ENCODE measurements around the gene ICOSLG.
"Not testable (repeated sequence)": the region's sequence is repeated elsewhere in the genome, so short reads cannot be mapped to it uniquely, and the experiment has no call there.

ICOSLG gene

DNA sequence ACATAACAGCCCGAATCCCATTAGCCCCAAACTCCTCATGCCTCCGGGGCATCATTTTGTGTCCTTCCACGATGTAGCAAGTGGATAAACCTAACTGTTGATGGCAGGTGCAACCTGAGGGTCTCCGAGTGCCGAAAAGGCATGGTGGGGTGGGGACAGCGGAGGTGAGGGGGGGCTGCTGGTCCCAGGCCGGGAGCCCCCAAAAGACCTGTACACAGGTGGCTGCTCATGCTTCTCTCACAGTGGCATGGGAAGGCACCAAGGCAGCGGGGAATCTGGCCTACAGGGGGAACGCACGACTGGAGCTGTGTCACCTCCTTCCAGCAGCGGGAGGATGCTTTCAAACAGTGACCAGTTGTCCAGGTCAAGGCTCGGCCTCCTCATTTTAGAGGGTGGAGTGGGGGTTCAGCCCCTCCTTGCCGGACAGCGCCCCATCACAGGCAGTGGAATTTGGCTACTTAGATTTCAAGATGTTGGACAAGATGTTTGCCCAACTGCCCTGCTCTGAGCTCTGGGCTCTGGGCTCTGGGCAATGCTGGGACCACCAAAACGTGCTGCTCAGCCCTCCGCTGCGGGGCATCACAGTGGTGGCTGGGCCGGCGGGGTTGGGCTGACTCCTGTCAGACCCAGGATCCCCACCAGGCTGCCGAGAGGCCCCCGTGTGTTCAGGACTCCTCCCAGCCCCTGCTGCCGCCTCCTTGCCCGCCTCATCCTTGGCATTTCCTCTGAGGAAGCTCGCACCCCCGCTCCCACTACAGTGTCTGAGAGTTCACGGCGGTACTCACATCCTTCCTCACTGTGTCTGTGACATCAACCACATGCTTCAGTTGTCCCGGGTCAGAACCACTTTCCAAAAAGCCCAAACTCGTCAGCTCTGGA lies 13.3 kb upstream of the ICOSLG start:
- WGBS, 2 experiments: 91% methylated on average over 29 of the region's 29 CpGs
- H3K4me1 ChIP-seq (ENCODE audit: control insufficient read depth, insufficient read depth, low read length): no peaks in the 10 kb centered on the region
- H3K9me3 ChIP-seq (ENCODE audit: control insufficient read depth, low read length): no peaks in the 10 kb centered on the region
- H3K36me3 ChIP-seq (ENCODE audit: control insufficient read depth, insufficient read depth, low read length): no peaks in the 10 kb centered on the region
- no peak overlapping the region for H3K4me3 ChIP-seq (ENCODE audit: insufficient read depth, low read depth, low read length)
- no peak overlapping the region for H3K27ac ChIP-seq (ENCODE audit: insufficient read depth, low read depth, low read length, poor library complexity, severe bottlenecking)
- H3K27me3 ChIP-seq (ENCODE audit: control insufficient read depth, insufficient read depth, low read length, poor library complexity, severe bottlenecking): no peaks in the 10 kb centered on the region

GRCh38 chr21:44249204-44250037 lies 8.7 kb upstream of the ICOSLG start:
- not testable (repeated sequence) for H3K27me3 ChIP-seq (ENCODE audit: control insufficient read depth, insufficient read depth, low read length, poor library complexity, severe bottlenecking); H3K4me3 ChIP-seq (ENCODE audit: insufficient read depth, low read depth, low read length); H3K36me3 ChIP-seq (ENCODE audit: control insufficient read depth, insufficient read depth, low read length); H3K4me1 ChIP-seq (ENCODE audit: control insufficient read depth, insufficient read depth, low read length); H3K27ac ChIP-seq (ENCODE audit: insufficient read depth, low read depth, low read length, poor library complexity, severe bottlenecking); H3K9me3 ChIP-seq (ENCODE audit: control insufficient read depth, low read length)
- no CpG with 5 or more reads among the region's 33 CpGs for WGBS, 2 experiments

DNA sequence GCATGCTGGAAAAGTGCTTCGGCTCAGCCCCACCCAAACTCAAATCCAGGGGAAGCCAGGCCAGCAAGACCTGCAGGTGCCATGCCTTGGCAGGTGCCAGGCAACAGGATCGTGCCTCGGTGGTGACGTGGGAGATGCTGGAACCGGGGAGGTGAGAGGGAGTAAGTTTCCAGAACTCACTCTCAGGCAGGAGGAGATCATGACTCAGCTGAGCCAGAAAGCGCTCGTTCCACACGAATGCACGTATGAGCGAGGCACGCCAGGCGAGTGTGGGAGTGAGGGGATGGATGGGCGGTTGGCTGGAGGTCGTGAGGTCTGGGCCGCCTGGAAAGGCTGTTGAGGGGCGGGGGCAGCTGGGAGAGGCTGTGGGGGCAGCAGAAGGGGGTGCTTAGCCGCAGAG lies 7.2 kb upstream of the ICOSLG start:
- H3K9me3 ChIP-seq (ENCODE audit: control insufficient read depth, low read length); H3K4me3 ChIP-seq (ENCODE audit: insufficient read depth, low read depth, low read length); H3K27me3 ChIP-seq (ENCODE audit: control insufficient read depth, insufficient read depth, low read length, poor library complexity, severe bottlenecking); H3K27ac ChIP-seq (ENCODE audit: insufficient read depth, low read depth, low read length, poor library complexity, severe bottlenecking); H3K36me3 ChIP-seq (ENCODE audit: control insufficient read depth, insufficient read depth, low read length); H3K4me1 ChIP-seq (ENCODE audit: control insufficient read depth, insufficient read depth, low read length): not testable (repeated sequence)
- no CpG with 5 or more reads among the region's 17 CpGs for WGBS, 2 experiments

- H3K27me3 ChIP-seq (ENCODE audit: control insufficient read depth, insufficient read depth, low read length, poor library complexity, severe bottlenecking); H3K4me1 ChIP-seq (ENCODE audit: control insufficient read depth, insufficient read depth, low read length); H3K9me3 ChIP-seq (ENCODE audit: control insufficient read depth, low read length); H3K27ac ChIP-seq (ENCODE audit: insufficient read depth, low read depth, low read length, poor library complexity, severe bottlenecking); H3K4me3 ChIP-seq (ENCODE audit: insufficient read depth, low read depth, low read length); H3K36me3 ChIP-seq (ENCODE audit: control insufficient read depth, insufficient read depth, low read length): not testable (repeated sequence)
- WGBS, 2 experiments: no CpG with 5 or more reads among the region's 15 CpGs
Observed at GRCh38 chr21:44243980-44244379, 3.2 kb upstream of the ICOSLG start.

GRCh38 chr21:44241281-44241680 lies 538 bp upstream of the ICOSLG start:
- not testable (repeated sequence) for H3K4me1 ChIP-seq (ENCODE audit: control insufficient read depth, insufficient read depth, low read length); H3K27me3 ChIP-seq (ENCODE audit: control insufficient read depth, insufficient read depth, low read length, poor library complexity, severe bottlenecking); H3K36me3 ChIP-seq (ENCODE audit: control insufficient read depth, insufficient read depth, low read length); H3K9me3 ChIP-seq (ENCODE audit: control insufficient read depth, low read length); H3K4me3 ChIP-seq (ENCODE audit: insufficient read depth, low read depth, low read length); H3K27ac ChIP-seq (ENCODE audit: insufficient read depth, low read depth, low read length, poor library complexity, severe bottlenecking)
- no CpG with 5 or more reads among the region's 27 CpGs for WGBS, 2 experiments

GRCh38 chr21:44240353-44240752 lies 390 bp downstream of the ICOSLG start:
- not testable (repeated sequence) for H3K27me3 ChIP-seq (ENCODE audit: control insufficient read depth, insufficient read depth, low read length, poor library complexity, severe bottlenecking); H3K4me3 ChIP-seq (ENCODE audit: insufficient read depth, low read depth, low read length)
- WGBS, 2 experiments: no CpG with 5 or more reads among the region's 46 CpGs

GRCh38 chr21:44229561-44229960 lies 11.2 kb downstream of the ICOSLG start:
- H3K4me3 ChIP-seq (ENCODE audit: insufficient read depth, low read depth, low read length); H3K27ac ChIP-seq (ENCODE audit: insufficient read depth, low read depth, low read length, poor library complexity, severe bottlenecking); H3K9me3 ChIP-seq (ENCODE audit: control insufficient read depth, low read length); H3K4me1 ChIP-seq (ENCODE audit: control insufficient read depth, insufficient read depth, low read length); H3K36me3 ChIP-seq (ENCODE audit: control insufficient read depth, insufficient read depth, low read length); H3K27me3 ChIP-seq (ENCODE audit: control insufficient read depth, insufficient read depth, low read length, poor library complexity, severe bottlenecking): not testable (repeated sequence)
- 95 to 96% methylated on average over 5 to 7 of the region's 22 CpGs for WGBS, 2 experiments

More at GRCh38 chr21:44240353-44240752, 390 bp downstream of the ICOSLG start:
- H3K9me3 ChIP-seq (ENCODE audit: control insufficient read depth, low read length); H3K4me1 ChIP-seq (ENCODE audit: control insufficient read depth, insufficient read depth, low read length); H3K27ac ChIP-seq (ENCODE audit: insufficient read depth, low read depth, low read length, poor library complexity, severe bottlenecking); H3K36me3 ChIP-seq (ENCODE audit: control insufficient read depth, insufficient read depth, low read length): not testable (repeated sequence)

DNA sequence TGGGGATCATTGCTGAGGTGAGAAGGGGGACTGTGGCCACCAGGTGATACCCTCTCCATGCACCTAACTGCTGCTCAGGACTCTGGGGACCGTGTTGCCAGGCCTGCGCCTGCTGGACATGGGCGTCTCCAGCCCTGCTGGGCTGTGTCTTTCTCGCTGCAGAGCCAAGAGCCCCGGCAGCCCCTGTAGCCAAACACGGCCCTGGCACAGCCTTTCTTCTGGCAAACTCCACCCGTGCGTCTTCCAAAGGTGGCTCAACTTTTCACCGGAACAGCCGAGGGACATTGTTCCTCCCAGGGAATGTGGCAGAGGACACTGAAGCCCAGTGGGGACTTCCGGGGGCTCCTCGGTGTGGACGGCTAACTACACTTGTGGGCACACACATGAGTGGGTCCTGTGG lies 12.6 kb downstream of the ICOSLG start:
- no CpG with 5 or more reads among the region's 13 CpGs for WGBS, 2 experiments
- H3K36me3 ChIP-seq (ENCODE audit: control insufficient read depth, insufficient read depth, low read length); H3K4me3 ChIP-seq (ENCODE audit: insufficient read depth, low read depth, low read length); H3K27ac ChIP-seq (ENCODE audit: insufficient read depth, low read depth, low read length, poor library complexity, severe bottlenecking); H3K9me3 ChIP-seq (ENCODE audit: control insufficient read depth, low read length); H3K4me1 ChIP-seq (ENCODE audit: control insufficient read depth, insufficient read depth, low read length); H3K27me3 ChIP-seq (ENCODE audit: control insufficient read depth, insufficient read depth, low read length, poor library complexity, severe bottlenecking): not testable (repeated sequence)

DNA sequence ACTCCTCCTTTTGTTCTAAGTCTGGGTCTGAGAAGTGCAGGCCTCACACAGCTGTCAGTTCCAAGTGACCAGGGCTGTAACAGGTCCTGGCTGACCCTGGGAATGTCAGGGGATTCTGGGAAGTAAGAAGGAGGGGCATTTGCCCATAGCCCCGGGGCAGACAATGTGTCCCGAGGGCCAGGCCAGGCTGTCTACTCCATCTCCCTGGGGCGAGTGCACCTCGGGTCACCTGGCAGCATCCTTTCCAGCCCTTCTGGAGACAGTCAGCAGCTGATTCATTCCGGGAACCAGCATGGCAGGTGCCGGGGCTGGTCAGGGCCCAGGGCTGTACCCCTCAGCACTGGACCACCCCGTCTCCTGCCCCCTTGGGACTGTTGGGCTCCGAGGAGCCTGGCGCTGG lies 13.1 kb downstream of the ICOSLG start:
- not testable (repeated sequence) for H3K27me3 ChIP-seq (ENCODE audit: control insufficient read depth, insufficient read depth, low read length, poor library complexity, severe bottlenecking); H3K9me3 ChIP-seq (ENCODE audit: control insufficient read depth, low read length); H3K36me3 ChIP-seq (ENCODE audit: control insufficient read depth, insufficient read depth, low read length); H3K27ac ChIP-seq (ENCODE audit: insufficient read depth, low read depth, low read length, poor library complexity, severe bottlenecking); H3K4me1 ChIP-seq (ENCODE audit: control insufficient read depth, insufficient read depth, low read length); H3K4me3 ChIP-seq (ENCODE audit: insufficient read depth, low read depth, low read length)
- WGBS, 2 experiments: no CpG with 5 or more reads among the region's 9 CpGs

DNA sequence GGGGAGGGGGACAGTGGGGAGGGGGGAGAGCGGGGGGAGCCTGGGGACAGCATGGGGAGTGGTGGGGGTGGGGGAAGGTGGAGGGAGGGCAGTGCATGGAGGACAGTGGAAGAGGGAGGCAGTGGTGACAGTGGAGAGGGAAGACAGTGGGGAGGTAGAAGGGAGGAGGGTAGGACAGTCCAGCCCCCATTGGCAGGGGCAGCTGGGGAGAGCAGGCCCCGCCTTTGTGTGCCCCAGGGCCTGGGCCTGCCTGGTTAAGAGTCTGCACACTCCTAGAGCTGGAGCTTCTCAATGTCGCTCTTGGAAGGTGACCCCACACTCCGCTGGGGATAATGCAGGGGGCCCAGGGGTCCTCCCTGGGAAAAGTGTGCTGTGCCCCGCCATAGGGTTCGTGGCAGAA lies 15.1 kb downstream of the ICOSLG start:
- H3K4me3 ChIP-seq (ENCODE audit: insufficient read depth, low read depth, low read length); H3K9me3 ChIP-seq (ENCODE audit: control insufficient read depth, low read length); H3K36me3 ChIP-seq (ENCODE audit: control insufficient read depth, insufficient read depth, low read length); H3K27ac ChIP-seq (ENCODE audit: insufficient read depth, low read depth, low read length, poor library complexity, severe bottlenecking); H3K27me3 ChIP-seq (ENCODE audit: control insufficient read depth, insufficient read depth, low read length, poor library complexity, severe bottlenecking); H3K4me1 ChIP-seq (ENCODE audit: control insufficient read depth, insufficient read depth, low read length): not testable (repeated sequence)
- WGBS, 2 experiments: no CpG with 5 or more reads among the region's 6 CpGs

Data from ectodermal cell (in vitro differentiated cells).